NCI-H2196 (cell line): Measurements from ENCODE around the gene ZNF597.
A peak's percentile ranks its signal among the peaks of the same experiment; 100 is the strongest.
"Not testable (repeated sequence)": the region's sequence is repeated elsewhere in the genome, so short reads cannot be mapped to it uniquely, and the experiment has no call there.

Experiments
- DNase-seq: peaks from one replicate; lab custom pipeline; 2025; ENCODE audit not compliant: unreplicated experiment; lab: John Stamatoyannopoulos, UW

The ZNF597 gene

GRCh38 chr16:3475604-3476375 lies 32.5 kb upstream of the ZNF597 start:
- DNase-seq, result no peak

GRCh38 chr16:3474870-3475269 lies 31.6 kb upstream of the ZNF597 start:
- DNase-seq, result not testable (repeated sequence)

DNA sequence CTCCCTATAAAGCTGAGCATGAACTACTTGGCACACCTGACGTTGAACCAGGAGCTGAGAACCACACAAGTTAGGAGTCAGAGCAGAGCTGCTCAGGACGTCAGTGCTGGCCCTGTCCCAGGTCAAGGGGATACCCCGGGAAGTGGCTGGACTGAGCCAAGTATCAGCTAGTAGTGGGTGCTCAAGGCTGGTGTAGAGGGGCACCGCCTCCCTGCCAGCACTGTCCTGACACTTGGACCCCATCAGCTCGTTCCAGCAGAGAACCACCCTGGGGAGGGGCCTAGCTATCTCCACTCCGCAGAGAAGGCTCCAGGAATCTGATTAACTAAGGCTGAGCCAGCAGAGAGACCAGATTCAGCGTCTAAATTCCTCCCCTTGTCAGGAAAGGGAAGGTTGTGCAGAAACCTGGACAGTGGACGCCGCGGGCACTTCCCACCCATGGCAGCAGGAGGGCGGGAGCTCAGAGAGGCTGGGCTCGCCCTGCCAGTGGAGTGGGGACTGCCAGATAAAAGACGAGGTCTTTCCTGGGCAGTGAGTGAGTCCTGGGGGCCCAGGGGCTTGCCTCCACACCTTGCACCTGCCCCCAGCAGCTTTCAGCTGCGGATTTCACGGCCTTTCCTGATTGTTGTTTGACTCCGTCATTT lies 31.0 kb upstream of the ZNF597 start:
- no peak for DNase-seq

DNA sequence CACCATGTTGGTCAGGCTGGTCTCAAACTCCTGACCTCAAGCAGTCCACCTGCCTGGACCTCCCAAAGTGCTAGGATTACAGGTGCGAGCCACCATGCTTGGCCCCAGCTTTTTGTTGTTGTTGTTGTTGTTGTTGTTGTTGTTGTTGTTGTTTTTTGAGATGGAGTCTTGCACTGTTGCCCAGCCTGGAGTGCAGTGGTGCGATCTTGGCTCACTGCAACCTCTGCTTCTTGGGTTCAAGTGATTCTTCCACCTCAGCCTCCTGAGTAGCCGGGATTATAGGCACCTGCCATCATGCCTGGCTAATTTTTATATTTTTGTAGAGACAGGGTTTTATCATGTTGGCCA lies 30.3 kb upstream of the ZNF597 start:
- DNase-seq, result not testable (repeated sequence)

DNA sequence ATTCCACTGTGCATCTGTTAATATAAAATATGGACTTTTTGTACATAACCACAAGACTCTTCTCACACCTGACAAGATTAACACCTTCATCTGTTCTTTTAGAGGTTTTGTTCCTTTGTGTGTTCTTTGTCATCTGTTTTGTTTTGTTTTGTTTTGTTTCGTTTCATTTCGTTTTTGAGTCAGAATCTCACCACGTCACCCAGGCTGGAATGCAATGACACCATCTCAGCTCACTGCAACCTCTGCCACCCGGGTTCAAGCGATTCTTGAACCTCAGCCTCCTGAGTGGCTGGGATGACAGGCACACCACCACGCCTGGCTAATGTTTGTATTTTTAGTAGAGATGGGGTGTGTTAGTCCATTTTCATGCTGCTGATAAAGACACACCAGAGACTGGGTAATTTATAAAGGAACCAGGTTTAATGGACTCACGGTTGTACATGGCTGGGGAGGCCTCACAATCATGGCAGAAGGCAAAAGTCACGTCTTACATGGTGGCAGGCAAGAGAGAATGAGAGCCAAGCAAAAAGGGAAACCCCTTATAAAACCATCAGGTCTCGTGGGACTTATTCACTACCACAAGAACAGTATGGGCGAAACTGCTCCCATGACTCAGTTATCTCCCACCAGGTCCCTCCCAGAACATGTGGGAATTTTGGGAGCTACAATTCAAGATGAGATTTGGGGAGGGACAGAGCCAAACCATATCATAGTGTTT lies 29.7 kb upstream of the ZNF597 start:
- DNase-seq, result no peak

DNA sequence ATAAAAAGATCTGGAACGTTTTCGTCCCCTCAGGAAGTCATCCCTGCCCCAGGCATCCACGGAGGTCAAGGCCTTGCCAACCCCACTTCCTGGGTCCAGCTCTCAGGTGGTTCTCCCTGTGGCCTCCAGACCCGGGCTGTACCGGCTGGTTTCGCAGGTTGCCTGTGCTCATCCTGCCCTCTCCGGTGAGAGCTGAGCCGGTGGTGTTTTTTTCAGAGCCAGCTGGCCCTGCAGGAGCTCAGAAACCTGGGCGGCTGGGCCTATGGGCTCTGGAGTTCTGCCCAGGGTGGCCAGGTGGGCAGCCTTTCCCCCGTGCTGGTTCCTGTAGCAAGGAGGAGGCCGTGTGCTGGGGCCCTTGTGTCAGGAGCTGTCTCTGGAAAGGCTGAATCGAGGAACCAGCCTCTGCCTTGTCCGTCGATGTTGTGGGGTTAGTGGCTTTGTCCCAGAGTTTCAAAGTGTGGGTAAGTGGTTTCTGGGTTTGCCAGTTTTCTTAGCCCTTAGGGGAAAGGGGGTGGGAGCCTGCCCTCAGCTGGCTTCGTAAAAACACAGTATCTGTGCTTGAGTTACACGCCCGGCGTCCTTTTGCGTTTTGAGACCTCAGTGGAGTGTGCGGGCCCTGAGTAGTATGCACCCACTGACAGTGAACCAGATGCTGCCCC lies 28.3 kb upstream of the ZNF597 start:
- no peak for DNase-seq

DNA sequence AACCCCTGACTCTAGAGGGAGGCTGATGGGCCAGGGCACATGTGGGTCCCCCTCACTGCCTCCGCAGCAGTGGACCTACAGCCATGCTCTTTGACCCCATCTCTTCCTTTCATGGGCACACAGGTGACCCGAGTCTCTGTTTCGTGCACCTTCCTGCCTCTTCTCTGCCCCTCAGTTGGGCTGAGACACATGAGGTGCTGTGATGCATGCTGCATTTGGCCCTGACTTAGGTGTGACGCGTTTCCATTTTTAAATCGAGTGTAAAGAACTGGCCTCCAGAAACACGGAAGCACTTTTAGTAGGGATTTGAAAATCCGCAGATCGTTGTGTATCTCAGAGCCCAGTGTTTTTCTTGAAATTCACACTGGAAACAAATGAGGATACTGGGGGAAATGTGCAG lies 27.4 kb upstream of the ZNF597 start:
- no peak for DNase-seq

GRCh38 chr16:3469736-3470135 lies 26.4 kb upstream of the ZNF597 start:
- no peak for DNase-seq

- DNase-seq, result no peak
Measured at GRCh38 chr16:3468501-3468900, 25.2 kb upstream of the ZNF597 start.

DNA sequence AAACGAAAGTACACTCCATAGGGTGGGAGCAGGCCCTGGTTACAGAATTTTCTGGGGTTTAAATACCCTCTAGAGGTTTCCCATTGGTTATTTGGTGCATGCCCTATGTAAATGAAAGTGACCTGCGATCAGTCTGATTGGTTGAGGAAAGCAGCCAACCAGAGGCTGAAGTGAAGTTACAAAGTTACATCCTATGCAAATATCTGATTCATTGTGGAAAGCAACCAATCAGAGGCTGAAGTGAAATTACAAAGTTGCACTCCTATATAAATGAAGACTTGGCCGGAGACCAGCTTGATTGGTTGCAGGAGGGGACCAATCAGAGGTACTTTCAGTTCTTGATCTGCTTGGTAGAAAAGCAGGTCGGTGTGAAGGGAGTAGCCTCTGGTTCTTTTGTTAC lies 24.6 kb upstream of the ZNF597 start:
- peak; percentile 70 for DNase-seq

DNA sequence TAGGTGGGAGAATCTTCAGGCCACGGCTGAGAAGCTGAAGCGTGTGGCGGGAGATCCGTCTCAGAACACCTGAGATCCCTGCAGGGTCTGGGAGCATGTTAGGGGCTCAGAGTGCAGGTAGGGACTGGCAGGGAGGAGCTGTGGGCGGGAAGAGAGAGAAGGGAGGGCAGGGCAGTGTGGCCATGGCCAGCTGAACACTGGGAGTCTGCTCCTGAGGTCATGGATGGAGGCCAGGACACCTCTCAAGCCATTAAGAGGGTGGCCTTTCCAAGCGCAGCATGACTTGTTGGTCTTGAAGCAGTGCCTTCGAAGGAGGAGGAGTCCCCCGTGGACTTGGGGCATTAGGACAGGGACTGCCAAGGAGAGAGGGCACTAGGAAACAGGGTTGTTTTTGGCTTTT lies 23.9 kb upstream of the ZNF597 start:
- no peak for DNase-seq

DNA sequence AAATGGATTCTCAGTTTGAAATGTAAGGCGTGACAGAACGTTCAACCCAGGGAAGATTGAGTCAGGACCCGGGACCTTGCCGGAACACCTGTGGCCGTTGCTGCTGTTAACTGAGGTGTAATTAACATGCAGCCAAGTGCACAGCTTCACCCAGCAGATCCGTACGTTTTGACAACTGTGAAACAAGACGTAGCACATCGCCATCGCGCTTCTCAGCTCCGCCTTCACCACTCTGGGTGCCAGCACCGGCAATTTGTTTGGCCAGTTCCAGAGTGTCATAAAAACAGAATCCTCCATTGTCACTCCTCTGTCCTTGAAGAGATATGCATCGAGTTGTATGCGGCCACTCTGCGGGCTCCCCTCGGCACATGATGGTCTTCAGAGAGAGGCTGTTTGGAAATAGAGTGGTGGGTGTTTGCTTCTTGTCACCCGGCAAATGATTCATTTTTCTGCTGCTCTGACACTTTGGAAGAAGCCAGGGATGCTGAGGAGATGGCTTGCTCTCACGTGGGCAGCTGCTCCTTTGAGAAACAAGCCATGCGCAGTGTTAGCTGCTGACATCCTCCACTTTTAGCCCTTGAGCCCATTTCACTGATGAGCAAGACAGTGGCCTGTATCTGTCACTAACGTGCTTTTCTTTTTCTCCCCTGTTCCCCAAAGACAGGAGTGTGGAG lies 22.7 kb upstream of the ZNF597 start:
- DNase-seq, result no peak

DNA sequence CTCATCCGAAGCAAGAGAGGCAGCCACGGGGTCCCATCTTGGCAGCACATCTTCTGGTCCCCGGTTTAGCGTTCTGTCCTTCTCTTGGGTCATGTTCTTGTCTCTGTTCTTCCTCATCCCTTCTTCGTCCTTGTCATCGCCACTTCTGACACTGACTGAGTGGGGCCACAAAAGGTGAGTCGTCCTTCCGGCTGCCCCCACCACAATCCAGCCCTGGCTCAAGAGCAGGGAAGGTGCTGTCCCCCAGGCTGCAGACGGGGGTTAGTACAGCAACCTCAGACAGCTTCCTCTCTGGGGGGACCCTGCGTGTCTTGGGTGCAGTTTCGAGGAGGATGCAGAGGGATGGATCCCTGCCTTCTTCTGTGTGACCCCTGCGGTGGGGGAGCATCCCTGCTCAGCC lies 22.0 kb upstream of the ZNF597 start:
- DNase-seq, result no peak

- no peak for DNase-seq
Measured at GRCh38 chr16:3461151-3461550, 17.8 kb upstream of the ZNF597 start.

- no peak for DNase-seq
Measured at GRCh38 chr16:3460585-3460984, 17.3 kb upstream of the ZNF597 start.

DNA sequence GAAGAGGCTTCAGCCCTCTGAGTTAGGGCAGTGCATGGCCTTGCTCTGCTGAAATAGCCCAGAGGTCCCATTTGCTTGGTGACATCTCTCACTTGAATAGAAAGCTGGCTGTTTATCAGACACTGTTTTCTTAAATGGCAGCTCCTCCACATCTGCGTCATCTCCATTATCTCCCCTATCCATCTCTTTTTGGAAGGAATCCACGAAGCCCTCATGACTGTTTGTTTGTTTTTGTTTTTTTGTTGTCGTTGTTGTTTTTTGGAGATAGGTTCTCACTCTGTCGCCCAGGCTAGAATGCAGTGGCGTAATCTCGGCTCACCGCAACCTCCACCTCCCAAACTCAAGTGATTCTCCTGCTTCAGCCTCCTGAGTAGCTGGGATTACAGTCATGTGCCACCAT lies 16.8 kb upstream of the ZNF597 start:
- DNase-seq, result no peak

GRCh38 chr16:3459401-3460090 lies 16.2 kb upstream of the ZNF597 start:
- DNase-seq, result no peak

DNA sequence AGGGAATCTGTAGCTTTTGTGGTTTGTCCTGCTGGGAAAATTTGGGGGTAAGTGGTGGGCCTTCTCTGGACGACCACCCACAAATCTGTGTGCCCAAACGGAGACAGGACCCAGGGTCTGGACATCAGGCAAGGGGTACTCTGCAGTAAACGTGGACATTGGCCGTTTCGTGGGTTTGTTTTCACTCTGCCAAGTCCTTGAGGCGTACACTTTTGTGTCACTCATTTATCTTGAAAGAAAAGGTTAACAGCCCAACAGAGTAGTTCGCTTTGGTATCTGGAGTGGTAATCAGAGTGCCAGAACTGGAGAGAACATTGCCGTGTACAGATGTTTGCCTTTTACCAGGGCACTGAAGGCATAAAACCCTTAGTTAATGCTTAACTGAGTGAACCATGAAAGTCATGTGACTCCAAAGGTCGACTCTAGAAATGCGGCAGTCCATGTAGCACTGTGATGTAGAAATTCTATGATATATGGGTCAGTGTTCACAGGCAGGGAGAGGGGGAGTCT lies 15.6 kb upstream of the ZNF597 start:
- no peak for DNase-seq

DNA sequence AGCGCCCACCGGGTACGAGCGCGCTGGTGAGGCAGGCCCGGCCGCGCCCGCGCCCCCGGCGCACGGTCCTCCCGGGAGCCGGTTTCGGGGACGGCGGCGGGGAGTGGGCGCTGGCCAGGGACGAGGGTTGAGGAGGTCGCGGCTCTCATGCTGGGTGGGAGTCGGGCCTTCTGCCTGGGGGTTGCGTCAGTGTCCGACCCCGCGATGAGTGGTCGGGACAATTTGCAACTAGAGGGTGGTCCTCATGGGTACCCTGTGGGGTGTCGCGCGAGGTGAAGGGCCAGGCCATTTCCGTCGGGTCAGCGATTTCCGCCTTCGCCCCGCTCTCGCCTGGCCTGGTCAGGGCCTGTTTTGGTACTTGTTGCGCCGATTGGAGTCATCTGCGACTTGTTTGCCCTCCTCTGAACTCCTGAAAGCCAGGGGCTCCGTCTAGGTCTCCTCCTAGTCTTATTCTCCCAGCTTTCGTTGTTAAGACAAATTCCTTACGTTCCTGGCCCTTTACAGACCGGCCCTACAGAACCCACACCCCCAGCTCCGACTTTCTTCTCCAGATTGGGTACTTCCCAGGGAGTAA lies 15.1 kb upstream of the ZNF597 start:
- DNase-seq, result no peak
